Mesenchymal stem cell (in vitro differentiated cells and primary cell): ENCODE measurements around the gene NUDT17.
A peak's percentile ranks its signal among the peaks of the same experiment; 100 is the strongest.

ENCODE experiments used
- DNase-seq: peaks from one replicate; pipeline ENCODE4 v3.0.0-alpha.2; 2013
- H2AFZ ChIP-seq: one replicate; pipeline ENCODE4 v1.6.1; 2013; ENCODE audit warnings: low read depth, mild to moderate bottlenecking, control low read depth, inconsistent platforms, low read length, moderate library complexity
- H2AK5ac ChIP-seq: 2 replicates; pipeline ENCODE4 v1.6.1; 2013; ENCODE audit warnings: low read length, moderate library complexity, mild to moderate bottlenecking, inconsistent platforms; ENCODE audit not compliant: severe bottlenecking
- H2BK120ac ChIP-seq: one replicate; pipeline ENCODE4 v1.6.1; 2013; ENCODE audit warnings: low read depth, mild to moderate bottlenecking, inconsistent platforms, low read length, moderate library complexity
- H2BK12ac ChIP-seq, 2 experiments: one replicate each; pipeline ENCODE4 v1.6.1; 2013; ENCODE audit warnings: inconsistent platforms in 2 of 2, low read length in 2 of 2, mild to moderate bottlenecking in 2 of 2, moderate library complexity in 2 of 2, control low read depth in 1 of 2
- H2BK15ac ChIP-seq: one replicate; pipeline ENCODE4 v1.6.1; 2013; ENCODE audit warnings: mild to moderate bottlenecking, low read depth, inconsistent platforms; ENCODE audit not compliant: poor library complexity, severe bottlenecking
- H2BK5ac ChIP-seq: 2 replicates; pipeline ENCODE4 v1.6.1; 2013; ENCODE audit warnings: low read depth, mild to moderate bottlenecking, low read length, control low read depth, inconsistent platforms; ENCODE audit not compliant: poor library complexity, severe bottlenecking
- H3K14ac ChIP-seq, 2 experiments: one replicate each; pipeline ENCODE4 v1.6.1; 2013; ENCODE audit warnings: inconsistent platforms in 2 of 2, low read length in 2 of 2, control low read depth in 1 of 2, mild to moderate bottlenecking in 1 of 2, moderate library complexity in 1 of 2
- H3K18ac ChIP-seq, 2 experiments: one replicate each; pipeline ENCODE4 v1.6.1; 2013; ENCODE audit warnings: inconsistent platforms in 2 of 2, low read length in 2 of 2, control low read depth in 1 of 2, low read depth in 1 of 2, mild to moderate bottlenecking in 1 of 2
- H3K23ac ChIP-seq, 2 experiments: one replicate each; pipeline ENCODE4 v1.6.1; 2013; ENCODE audit warnings: inconsistent platforms in 2 of 2, low read length in 2 of 2, mild to moderate bottlenecking in 2 of 2, moderate library complexity in 2 of 2, control low read depth in 1 of 2
- H3K27ac ChIP-seq: 2 replicates; pipeline ENCODE4 v1.5.1; 2013; ENCODE audit warnings: mild to moderate bottlenecking, moderate library complexity, low read length, control low read depth, inconsistent platforms; ENCODE audit not compliant: poor library complexity, severe bottlenecking
- H3K27me3 ChIP-seq, 2 experiments: 2 replicates each; pipeline versions ENCODE4 v1.6.1 to v1.7.0; 2013; ENCODE audit warnings: low read length in 2 of 2, mild to moderate bottlenecking in 2 of 2, moderate library complexity in 2 of 2, control low read depth in 1 of 2, inconsistent platforms in 1 of 2; ENCODE audit not compliant: control insufficient read depth in 1 of 2, insufficient read depth in 1 of 2
- H3K36me3 ChIP-seq, 2 experiments: 2 replicates each; pipeline versions ENCODE4 v1.6.1 to v1.7.0; 2013; ENCODE audit warnings: low read length in 2 of 2, control low read depth in 1 of 2, inconsistent platforms in 1 of 2, low read depth in 1 of 2, mild to moderate bottlenecking in 1 of 2; ENCODE audit not compliant: insufficient read depth in 2 of 2, control insufficient read depth in 1 of 2
- H3K4ac ChIP-seq, 2 experiments: one replicate each; pipeline ENCODE4 v1.6.1; 2013; ENCODE audit warnings: inconsistent platforms in 2 of 2, low read length in 2 of 2, mild to moderate bottlenecking in 2 of 2, moderate library complexity in 2 of 2, control low read depth in 1 of 2, low read depth in 1 of 2
- H3K4me1 ChIP-seq: 2 replicates; pipeline ENCODE4 v1.6.1; 2013; ENCODE audit warnings: low read depth, low read length, control low read depth; ENCODE audit not compliant: control insufficient read depth, insufficient read depth
- H3K4me2 ChIP-seq: 2 replicates; pipeline ENCODE4 v1.6.1; 2013; ENCODE audit warnings: low read length, mild to moderate bottlenecking, inconsistent platforms; ENCODE audit not compliant: poor library complexity, severe bottlenecking
- H3K4me3 ChIP-seq, 2 experiments: 2 replicates each; pipeline versions ENCODE4 v1.5.1 to v1.7.0; 2013; ENCODE audit warnings: low read length in 2 of 2, mild to moderate bottlenecking in 2 of 2, control low read depth in 1 of 2, low read depth in 1 of 2; ENCODE audit not compliant: insufficient read depth in 1 of 2
- H3K79me1 ChIP-seq: replicated peaks from 2 replicates; pipeline ENCODE4 v1.6.1; 2013; ENCODE audit warnings: mild to moderate bottlenecking, control low read depth, low read length, inconsistent platforms; ENCODE audit not compliant: poor library complexity, severe bottlenecking
- H3K9ac ChIP-seq: 2 replicates; pipeline ENCODE4 v1.7.0; 2013; ENCODE audit warnings: mild to moderate bottlenecking, low read length, moderate library complexity
- H3K9me3 ChIP-seq: 2 replicates; pipeline ENCODE4 v1.7.0; 2013; ENCODE audit warnings: mild to moderate bottlenecking, low read length; ENCODE audit not compliant: control insufficient read depth
- H4K8ac ChIP-seq: one replicate; pipeline ENCODE4 v1.6.1; 2013; ENCODE audit warnings: inconsistent platforms, mild to moderate bottlenecking, low read length, moderate library complexity
- H4K91ac ChIP-seq: one replicate; pipeline ENCODE4 v1.6.1; 2013; ENCODE audit warnings: mild to moderate bottlenecking, low read length, inconsistent platforms
- WGBS: methylation state at CpG from one replicate; pipeline ENCODE4 v1.1.7; 2013; ENCODE audit warnings: mixed read lengths; 5-methylcytosine and 5-hydroxymethylcytosine counted together

Gene NUDT17

DNA sequence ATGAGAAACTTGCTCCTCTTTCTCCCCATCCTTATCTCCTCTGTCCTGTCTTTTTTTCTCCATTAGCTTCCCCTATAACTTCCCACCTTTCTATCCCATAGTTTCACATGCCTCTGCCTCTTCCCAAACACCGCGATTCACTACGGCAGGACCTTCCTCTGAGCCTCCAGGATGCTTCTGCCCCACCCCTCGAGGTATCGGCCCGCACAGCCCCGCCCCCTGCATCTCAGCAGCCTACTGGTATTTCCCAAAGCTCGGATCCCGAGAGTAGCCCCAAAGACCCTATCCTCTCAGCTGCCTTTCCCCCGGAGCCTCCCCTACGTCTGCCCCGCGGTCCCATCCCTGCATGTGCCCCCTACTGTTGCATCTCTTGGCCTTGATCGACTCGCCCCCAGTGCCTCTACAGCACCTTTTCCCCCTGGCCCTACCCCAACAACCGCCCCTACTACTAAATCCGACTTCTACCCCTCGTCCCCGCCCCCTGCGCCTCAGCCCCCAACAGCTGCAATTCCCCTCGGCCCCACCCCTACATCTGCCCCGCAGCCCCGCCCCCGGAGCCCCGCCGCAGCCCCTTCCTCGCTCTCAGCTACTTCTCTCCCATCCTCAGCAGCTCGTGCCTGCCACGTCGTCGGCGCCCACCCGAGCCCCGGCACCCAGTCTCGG lies 12.9 kb downstream of the NUDT17 start:
- Histone ChIP-seq H2AFZ (peak overlapping the region; percentile 29), H4K91ac (peak overlapping the region; percentile 90), H3K36me3 (peaks cover 37 to 39% of the 10 kb centered on the region in 2 experiments), H3K4me1 (peaks cover 11% of the 10 kb centered on the region), H3K27ac (peak overlapping the region; percentile 70), H2AK5ac (no peak overlapping the region), H3K4me2 (peak overlapping the region; percentile 67), H3K79me1 (peaks cover 32% of the 10 kb centered on the region), H3K23ac (no peak overlapping the region), H2BK15ac (peak overlapping the region; percentile 91), H3K14ac (peak overlapping the region in 1 of 2 experiments; percentile 92), H3K27me3 (no peaks in the 10 kb centered on the region), H2BK5ac (peak overlapping the region; percentile 97), H3K9ac (peak overlapping the region; percentile 95), H2BK120ac (peak overlapping the region; percentile 83), H4K8ac (no peak overlapping the region), H3K18ac (peak overlapping the region in 1 of 2 experiments; percentile 98), H2BK12ac (peak overlapping the region in 1 of 2 experiments; percentile 70), H3K9me3 (no peaks in the 10 kb centered on the region), H3K4me3 (peak overlapping the region; percentile 94 to 95), H3K4ac (peak overlapping the region in 1 of 2 experiments; percentile 83)
- peak; percentile 50 for DNase-seq
- 2% methylated on average over 26 of the region's 35 CpGs for WGBS

GRCh38 chr1:145858901-145859490 lies 13.6 kb downstream of the NUDT17 start, which contains the start of gene PIAS3:
Gene PIAS3 (minus strand): TSS chr1:145859081. CDS start chr1:145858990, 91 bp downstream.
- Histone ChIP-seq H4K91ac (peak within 1 kb of the TSS; percentile 90), H3K9ac (peak within 1 kb of the TSS; percentile 95), H2BK120ac (peak within 1 kb of the TSS; percentile 83), H3K23ac (peak within 1 kb of the TSS in 1 of 2 experiments; percentile 23), H3K27me3 (no peaks in the 10 kb centered on the region), H2BK5ac (peak within 1 kb of the TSS; percentile 97), H3K79me1 (peaks cover 27% of the 10 kb centered on the region), H3K4me2 (peak within 1 kb of the TSS; percentile 87), H3K36me3 (peaks cover 31 to 33% of the 10 kb centered on the region in 2 experiments), H2AK5ac (peak within 1 kb of the TSS; percentile 13), H3K18ac (peak within 1 kb of the TSS; percentile 86 to 98), H2BK12ac (peak within 1 kb of the TSS in 1 of 2 experiments; percentile 87), H2BK15ac (peak within 1 kb of the TSS; percentile 91), H3K4me1 (peaks cover 11% of the 10 kb centered on the region), H3K9me3 (no peaks in the 10 kb centered on the region), H3K4ac (peak within 1 kb of the TSS; percentile 28 to 85), H4K8ac (peak within 1 kb of the TSS; percentile 97), H3K27ac (peak within 1 kb of the TSS; percentile 95), H2AFZ (peak within 1 kb of the TSS; percentile 75), H3K4me3 (peak within 1 kb of the TSS; percentile 94 to 95), H3K14ac (peak within 1 kb of the TSS in 1 of 2 experiments; percentile 92)
- DNase-seq, result peak; percentile 97
- under 1% methylated on average over 26 of the region's 42 CpGs for WGBS

- Histone ChIP-seq H3K79me1 (peaks cover 23% of the 10 kb centered on the region), H3K36me3 (peaks cover 25 to 27% of the 10 kb centered on the region in 2 experiments), H2BK15ac (no peak overlapping the region), H3K9me3 (no peaks in the 10 kb centered on the region), H2BK12ac (peak overlapping the region in 1 of 2 experiments; percentile 87), H3K27ac (peak overlapping the region; percentile 95), H3K9ac (peak overlapping the region; percentile 95), H3K18ac (peak overlapping the region; percentile 54 to 86), H3K4me1 (peaks cover 11% of the 10 kb centered on the region), H3K14ac (peak overlapping the region in 1 of 2 experiments; percentile 89), H2BK5ac (peak overlapping the region; percentile 79), H2AK5ac (no peak overlapping the region), H3K23ac (peak overlapping the region in 1 of 2 experiments; percentile 23), H2AFZ (peak overlapping the region; percentile 75), H3K4ac (peak overlapping the region; percentile 28 to 85), H2BK120ac (no peak overlapping the region), H3K4me2 (peak overlapping the region; percentile 87), H3K4me3 (peak overlapping the region; percentile 64 to 95), H3K27me3 (no peaks in the 10 kb centered on the region), H4K91ac (peak overlapping the region; percentile 65), H4K8ac (peak overlapping the region; percentile 97)
- under 1% methylated on average over 30 of the region's 41 CpGs for WGBS
- DNase-seq, result peak; percentile 92
Measured at GRCh38 chr1:145859491-145860023, 14.1 kb downstream of the NUDT17 start.
